ENCODE measurements around the gene CADM2.
A peak's percentile ranks its signal among the peaks of the same experiment; 100 is the strongest.
"Not testable (repeated sequence)": the region's sequence is repeated elsewhere in the genome, so short reads cannot be mapped to it uniquely, and the experiment has no call there.

The CADM2 gene

GRCh38 chr3:84958495-84959469 is at the start of gene CADM2:
Gene CADM2 (plus strand): TSS chr3:84958989.
- peak; percentile 91 for DNase-seq

- not testable (repeated sequence) for DNase-seq
Measured at GRCh38 chr3:84918592-84918991, 40.2 kb upstream of the CADM2 start.

GRCh38 chr3:84922682-84923081 is 36.1 kb upstream of the CADM2 start:
- DNase-seq: no peak

GRCh38 chr3:84925571-84925970 is 33.2 kb upstream of the CADM2 start:
- no peak for DNase-seq

- no peak for DNase-seq
Measured at GRCh38 chr3:84943379-84943778, 15.4 kb upstream of the CADM2 start.

GRCh38 chr3:84946240-84946639 is 12.5 kb upstream of the CADM2 start:
- no peak for DNase-seq

- peak; percentile 66 for DNase-seq
Measured at GRCh38 chr3:84959470-84960271, 882 bp downstream of the CADM2 start.

- no peak for DNase-seq
Measured at GRCh38 chr3:84960581-84960980, 1.8 kb downstream of the CADM2 start.

- no peak for DNase-seq
Measured at GRCh38 chr3:84961011-84961410, 2.2 kb downstream of the CADM2 start.

GRCh38 chr3:84961521-84962255 is 2.9 kb downstream of the CADM2 start:
- DNase-seq: no peak

GRCh38 chr3:84962415-84962814 is 3.6 kb downstream of the CADM2 start:
- no peak for DNase-seq

- peak; percentile 9 for DNase-seq
Measured at GRCh38 chr3:84963137-84963536, 4.3 kb downstream of the CADM2 start.

- DNase-seq: peak; percentile 47
Measured at GRCh38 chr3:84965141-84965540, 6.4 kb downstream of the CADM2 start.

- no peak for DNase-seq
Measured at GRCh38 chr3:84967767-84968581, 9.2 kb downstream of the CADM2 start.

- DNase-seq: no peak
Measured at GRCh38 chr3:84968701-84969235, 10.0 kb downstream of the CADM2 start.

- no peak for DNase-seq
Measured at GRCh38 chr3:84974347-84974746, 15.6 kb downstream of the CADM2 start.

GRCh38 chr3:84977021-84977420 is 18.2 kb downstream of the CADM2 start:
- DNase-seq: no peak

- no peak for DNase-seq
Measured at GRCh38 chr3:84978843-84979242, 20.1 kb downstream of the CADM2 start.

- DNase-seq: no peak
Measured at GRCh38 chr3:84980011-84980410, 21.2 kb downstream of the CADM2 start.

- no peak for DNase-seq
Measured at GRCh38 chr3:84980456-84980855, 21.7 kb downstream of the CADM2 start.

- no peak for DNase-seq
Measured at GRCh38 chr3:84983490-84983889, 24.7 kb downstream of the CADM2 start.

- no peak for DNase-seq
Measured at GRCh38 chr3:84984429-84984828, 25.6 kb downstream of the CADM2 start.

All from NCI-H345 (cell line).